ENCODE data around the gene DLX2.
"Not testable (repeated sequence)": the region's sequence is repeated elsewhere in the genome, so short reads cannot be mapped to it uniquely, and the experiment has no call there.

Gene DLX2

GRCh38 chr2:172083628-172084394 is 18.9 kb downstream of the DLX2 start:
- no peak for DNase-seq (ENCODE audit: low read depth in 2 of 3, low spot score in 2 of 3)

GRCh38 chr2:172082944-172083627 is 19.6 kb downstream of the DLX2 start:
- DNase-seq (ENCODE audit: low read depth in 2 of 3, low spot score in 2 of 3): peak in 1 of 3 experiments; percentile 6

- DNase-seq (ENCODE audit: low read depth in 2 of 3, low spot score in 2 of 3): no peak
Observed at GRCh38 chr2:172082105-172082943, 20.4 kb downstream of the DLX2 start.

- DNase-seq (ENCODE audit: low read depth in 2 of 3, low spot score in 2 of 3): no peak
Observed at GRCh38 chr2:172081221-172082022, 21.3 kb downstream of the DLX2 start.

GRCh38 chr2:172080641-172081220 is 22.0 kb downstream of the DLX2 start:
- DNase-seq (ENCODE audit: low read depth in 2 of 3, low spot score in 2 of 3): no peak

- DNase-seq (ENCODE audit: low read depth in 2 of 3, low spot score in 2 of 3): no peak
Observed at GRCh38 chr2:172079838-172080640, 22.7 kb downstream of the DLX2 start.

GRCh38 chr2:172079416-172079815 is 23.3 kb downstream of the DLX2 start:
- DNase-seq (ENCODE audit: low read depth in 2 of 3, low spot score in 2 of 3): no peak

GRCh38 chr2:172074254-172074653 is 28.4 kb downstream of the DLX2 start:
- no peak for DNase-seq (ENCODE audit: low read depth in 2 of 3, low spot score in 2 of 3)

- no peak for DNase-seq (ENCODE audit: low read depth in 2 of 3, low spot score in 2 of 3)
Observed at GRCh38 chr2:172073518-172073917, 29.2 kb downstream of the DLX2 start.

- DNase-seq (ENCODE audit: low read depth in 2 of 3, low spot score in 2 of 3): no peak
Observed at GRCh38 chr2:172072706-172073105, 30.0 kb downstream of the DLX2 start.

- no peak for DNase-seq (ENCODE audit: low read depth in 2 of 3, low spot score in 2 of 3)
Observed at GRCh38 chr2:172072303-172072702, 30.4 kb downstream of the DLX2 start.

- no peak for DNase-seq (ENCODE audit: low read depth in 2 of 3, low spot score in 2 of 3)
Observed at GRCh38 chr2:172070936-172071335, 31.8 kb downstream of the DLX2 start.

GRCh38 chr2:172067905-172068304 is 34.8 kb downstream of the DLX2 start:
- not testable (repeated sequence) for DNase-seq (ENCODE audit: low read depth in 2 of 3, low spot score in 2 of 3)

GRCh38 chr2:172066394-172066886 is 36.3 kb downstream of the DLX2 start:
- DNase-seq (ENCODE audit: low read depth in 2 of 3, low spot score in 2 of 3): no peak

GRCh38 chr2:172065111-172065510 is 37.6 kb downstream of the DLX2 start:
- DNase-seq (ENCODE audit: low read depth in 2 of 3, low spot score in 2 of 3): no peak

GRCh38 chr2:172063446-172063845 is 39.3 kb downstream of the DLX2 start:
- DNase-seq (ENCODE audit: low read depth in 2 of 3, low spot score in 2 of 3): no peak

- DNase-seq (ENCODE audit: low read depth in 2 of 3, low spot score in 2 of 3): no peak
Observed at GRCh38 chr2:172062402-172063004, 40.2 kb downstream of the DLX2 start.

- DNase-seq (ENCODE audit: low read depth in 2 of 3, low spot score in 2 of 3): not testable (repeated sequence)
Observed at GRCh38 chr2:172060118-172060517, 42.6 kb downstream of the DLX2 start.

- DNase-seq (ENCODE audit: low read depth in 2 of 3, low spot score in 2 of 3): no peak
Observed at GRCh38 chr2:172058660-172059059, 44.0 kb downstream of the DLX2 start.

Data from activated CD8-positive, alpha-beta memory T cell treated with anti-CD3 and anti-CD28 coated beads for 48 hours (primary cell).